Tibial nerve (tissue), 4 donors: ENCODE data around the gene GNAQ. TPM values are rescaled to one million over a fixed set of nuclear protein-coding genes. Genes with fewer than 3 reads are reported as not detected.

Experiments
- DNase-seq, 2 donors: peaks; one replicate each; pipeline ENCODE4 v3.0.0-alpha.2; 2019; ENCODE audit warnings: low spot score in 2 of 2
- H3K27ac ChIP-seq, 4 donors: fragments of 200-600 bp; sonication (generic) in 3 of 4; one replicate each; pipeline ENCODE4 v1.5.1; 2017 to 2019; ENCODE audit warnings: mild to moderate bottlenecking in 1 of 4
- H3K27me3 ChIP-seq, 2 donors: fragments of 200-600 bp; sonication (generic) in 1 of 2; one replicate each; pipeline versions ENCODE4 v1.5.1 to v1.6.0; 2017 to 2019
- H3K36me3 ChIP-seq, 3 donors: fragments of 200-600 bp; sonication (generic); one replicate each; pipeline ENCODE4 v1.5.1; 2018 to 2019
- H3K4me1 ChIP-seq, 4 donors: fragments of 200-600 bp; sonication (generic) in 3 of 4; one replicate each; pipeline ENCODE4 v1.5.1; 2017 to 2019
- H3K4me3 ChIP-seq, 4 donors: fragments of 200-600 bp; sonication (generic) in 3 of 4; one replicate each; pipeline ENCODE4 v1.5.1; 2017 to 2019; ENCODE audit warnings: mild to moderate bottlenecking in 1 of 4, moderate library complexity in 1 of 4
- H3K9me3 ChIP-seq, 4 donors: fragments of 200-600 bp; sonication (generic) in 3 of 4; one replicate each; pipeline ENCODE4 v1.5.1; 2017 to 2019
- EP300 ChIP-seq, 2 donors: sonication (generic); formaldehyde crosslinking; IDR thresholded peaks; one replicate each; pipeline ENCODE4 v1.6.1; 2017; ENCODE audit warnings: antibody characterized with exemption in 2 of 2, mild to moderate bottlenecking in 1 of 2
- POLR2A ChIP-seq, 2 donors: fragments of 450-650 bp; IDR thresholded peaks; one replicate each; pipeline ENCODE4 v1.6.1; 2017; ENCODE audit warnings: antibody characterized with exemption in 2 of 2, mild to moderate bottlenecking in 2 of 2, moderate library complexity in 2 of 2
- WGBS, 2 donors: methylation state at CpG; one replicate each; pipeline ENCODE4 v1.1.5; 2018; 5-methylcytosine and 5-hydroxymethylcytosine counted together
- total RNA-seq, 4 donors: library from RNA; depleted of rRNA; stranded (reverse); fragments of >200 nt; gene quantifications; one replicate each; pipeline ENCODE4 v1.1.0, GENCODE V29; 2016
- TF ChIP-seq, protein P1 (sequence below), 5 experiments: fragments of 200-600 bp in 3 of 5; fragments of 450-650 bp in 2 of 5; sonication (generic) in 3 of 5; IDR thresholded peaks; one replicate each; pipeline ENCODE4 v1.5.1; 2016 to 2019; ENCODE audit warnings: antibody characterized with exemption in 5 of 5, mild to moderate bottlenecking in 3 of 5, moderate library complexity in 2 of 5

Gene GNAQ
- total RNA-seq, 4 donors from 2014 or later, result 38.7 to 50.3 (median 41.6) TPM

GRCh38 chr9:77820293-77820954 is 211.2 kb downstream of the GNAQ start:
- Histone ChIP-seq H3K36me3 (no peaks in the 10 kb centered on the region), H3K4me1 (peaks cover 0 to 36% (median 9%) of the 10 kb centered on the region in 4 donors), H3K9me3 (no peaks in the 10 kb centered on the region), H3K27ac (peak overlapping the region in 1 of 4 donors; percentile 15), H3K4me3 (no peak overlapping the region), H3K27me3 (no peaks in the 10 kb centered on the region)
- DNase-seq, result no peak
- 58% methylated on average over 3 of the region's 3 CpGs for WGBS, 2 donors
- TF ChIP-seq POLR2A (IDR thresholded peaks at IDR 0.05) (no peak), EP300 (IDR thresholded peaks at IDR 0.05) (no peak)
- TF ChIP-seq, protein P1, sequence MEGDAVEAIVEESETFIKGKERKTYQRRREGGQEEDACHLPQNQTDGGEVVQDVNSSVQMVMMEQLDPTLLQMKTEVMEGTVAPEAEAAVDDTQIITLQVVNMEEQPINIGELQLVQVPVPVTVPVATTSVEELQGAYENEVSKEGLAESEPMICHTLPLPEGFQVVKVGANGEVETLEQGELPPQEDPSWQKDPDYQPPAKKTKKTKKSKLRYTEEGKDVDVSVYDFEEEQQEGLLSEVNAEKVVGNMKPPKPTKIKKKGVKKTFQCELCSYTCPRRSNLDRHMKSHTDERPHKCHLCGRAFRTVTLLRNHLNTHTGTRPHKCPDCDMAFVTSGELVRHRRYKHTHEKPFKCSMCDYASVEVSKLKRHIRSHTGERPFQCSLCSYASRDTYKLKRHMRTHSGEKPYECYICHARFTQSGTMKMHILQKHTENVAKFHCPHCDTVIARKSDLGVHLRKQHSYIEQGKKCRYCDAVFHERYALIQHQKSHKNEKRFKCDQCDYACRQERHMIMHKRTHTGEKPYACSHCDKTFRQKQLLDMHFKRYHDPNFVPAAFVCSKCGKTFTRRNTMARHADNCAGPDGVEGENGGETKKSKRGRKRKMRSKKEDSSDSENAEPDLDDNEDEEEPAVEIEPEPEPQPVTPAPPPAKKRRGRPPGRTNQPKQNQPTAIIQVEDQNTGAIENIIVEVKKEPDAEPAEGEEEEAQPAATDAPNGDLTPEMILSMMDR (IDR thresholded peaks at IDR 0.05), result no peak

DNA sequence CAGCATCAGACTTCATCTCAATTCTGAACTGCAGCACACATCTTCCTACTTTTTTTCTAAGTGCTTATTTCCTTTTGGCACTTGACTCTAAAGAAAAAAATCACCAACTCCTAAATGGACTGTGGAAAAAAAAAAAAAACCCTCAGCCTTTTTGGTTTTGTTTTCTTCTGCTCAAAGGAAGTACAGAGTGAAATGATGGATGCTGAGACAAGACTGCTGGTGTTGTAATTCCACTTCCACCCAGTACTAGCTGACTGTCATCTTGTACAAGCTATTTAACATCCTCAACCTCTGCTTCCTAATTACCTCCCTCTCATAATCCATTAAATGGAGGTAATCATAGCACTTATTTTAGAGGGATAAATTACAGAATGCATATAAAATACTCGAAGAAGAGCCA is 212.0 kb downstream of the GNAQ start:
- Histone ChIP-seq H3K9me3 (no peaks in the 10 kb centered on the region), H3K27me3 (no peaks in the 10 kb centered on the region), H3K36me3 (peaks cover 0 to 1% (median 0%) of the 10 kb centered on the region in 3 donors), H3K4me1 (peaks cover 0 to 33% (median 9%) of the 10 kb centered on the region in 4 donors), H3K27ac (peak overlapping the region in 1 of 4 donors; percentile 71), H3K4me3 (no peak overlapping the region)
- WGBS, 2 donors, result 65 to 71% methylated on average over 1 of the region's 1 CpG
- no peak for TF ChIP-seq EP300 (IDR thresholded peaks at IDR 0.05)
- no peak for DNase-seq

GRCh38 chr9:77817590-77818311 is 213.9 kb downstream of the GNAQ start:
- Histone ChIP-seq H3K9me3 (no peaks in the 10 kb centered on the region), H3K4me3 (no peak overlapping the region), H3K4me1 (peaks cover 0 to 33% (median 9%) of the 10 kb centered on the region in 4 donors), H3K27ac (no peak overlapping the region), H3K36me3 (peaks cover 0 to 14% (median 0%) of the 10 kb centered on the region in 3 donors), H3K27me3 (no peaks in the 10 kb centered on the region)
- WGBS, 2 donors, result 88 to 90% methylated on average over 7 of the region's 7 CpGs
- TF ChIP-seq EP300 (IDR thresholded peaks at IDR 0.05) (no peak), POLR2A (IDR thresholded peaks at IDR 0.05) (no peak)
- TF ChIP-seq, protein P1 (IDR thresholded peaks at IDR 0.05), result no peak
- DNase-seq, result no peak

- TF ChIP-seq EP300 (IDR thresholded peaks at IDR 0.05) (no peak), POLR2A (IDR thresholded peaks at IDR 0.05) (no peak)
- TF ChIP-seq, protein P1 (IDR thresholded peaks at IDR 0.05), result no peak
- H3K27ac ChIP-seq, result no peak overlapping the region
- DNase-seq, result no peak
- 94 to 99% methylated on average over 6 of the region's 6 CpGs for WGBS, 2 donors
- H3K9me3 ChIP-seq, result no peaks in the 10 kb centered on the region
- H3K4me3 ChIP-seq, result no peak overlapping the region
- no peaks in the 10 kb centered on the region for H3K27me3 ChIP-seq
- peaks cover 0 to 24% (median 8%) of the 10 kb centered on the region in 4 donors for H3K4me1 ChIP-seq
- H3K36me3 ChIP-seq, result peaks cover 0 to 21% (median 0%) of the 10 kb centered on the region in 3 donors
These were observed 214.8 kb downstream of the GNAQ start for GRCh38 chr9:77816641-77817341.

DNA sequence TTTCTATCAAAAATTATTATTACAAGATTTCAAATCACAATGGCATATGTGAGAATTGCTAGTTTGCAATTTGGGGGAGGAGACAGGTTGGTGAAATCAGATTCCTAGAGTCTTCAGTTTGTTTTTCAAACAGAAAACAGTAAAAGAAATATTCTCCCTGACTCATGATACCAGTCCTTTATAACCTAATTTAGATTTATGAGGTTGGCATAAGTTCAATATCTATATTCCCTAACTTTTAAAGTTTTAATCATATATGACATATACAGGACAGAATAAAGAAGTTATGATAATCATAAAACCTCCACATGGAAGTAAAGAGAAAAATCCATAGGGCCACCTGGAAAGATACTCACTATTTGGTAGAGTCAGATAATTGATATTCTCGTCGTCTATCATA is 216.4 kb downstream of the GNAQ start:
- H3K27ac ChIP-seq, result no peak overlapping the region
- no peak for DNase-seq
- TF ChIP-seq, protein P1 (IDR thresholded peaks at IDR 0.05), result no peak
- TF ChIP-seq POLR2A (IDR thresholded peaks at IDR 0.05) (no peak), EP300 (IDR thresholded peaks at IDR 0.05) (no peak)
- H3K27me3 ChIP-seq, result no peaks in the 10 kb centered on the region
- WGBS, 2 donors, result 92 to 95% methylated on average over 2 of the region's 2 CpGs
- H3K9me3 ChIP-seq, result no peaks in the 10 kb centered on the region
- H3K4me3 ChIP-seq, result no peak overlapping the region
- H3K4me1 ChIP-seq, result peaks cover 0 to 20% (median 7%) of the 10 kb centered on the region in 4 donors
- H3K36me3 ChIP-seq, result peaks cover 0 to 26% (median 0%) of the 10 kb centered on the region in 3 donors
